Gastroesophageal sphincter (tissue), 3 donors: Measurements from ENCODE around the gene SEMA5B.

ENCODE experiments used
- CTCF ChIP-seq, 4 experiments: fragments of 200-600 bp in 2 of 4; fragments of 450-650 bp in 2 of 4; sonication (generic) in 1 of 4; IDR thresholded peaks; one replicate each; pipeline ENCODE4 v1.5.1; 2017 to 2019; ENCODE audit warnings: antibody characterized with exemption in 4 of 4, mild to moderate bottlenecking in 2 of 4, moderate library complexity in 2 of 4
- EP300 ChIP-seq: sonication (generic); formaldehyde crosslinking; IDR thresholded peaks from one replicate; pipeline ENCODE4 v1.6.1; 2017; ENCODE audit warnings: antibody characterized with exemption, mild to moderate bottlenecking
- POLR2A ChIP-seq, 2 donors: fragments of 450-650 bp; IDR thresholded peaks; one replicate each; pipeline ENCODE4 v1.6.1; 2017; ENCODE audit warnings: antibody characterized with exemption in 2 of 2, mild to moderate bottlenecking in 2 of 2, moderate library complexity in 1 of 2
- POLR2AphosphoS5 ChIP-seq: sonication (generic); formaldehyde crosslinking; IDR thresholded peaks from one replicate; pipeline ENCODE4 v1.6.1; 2017; ENCODE audit warnings: antibody characterized with exemption

DNA sequence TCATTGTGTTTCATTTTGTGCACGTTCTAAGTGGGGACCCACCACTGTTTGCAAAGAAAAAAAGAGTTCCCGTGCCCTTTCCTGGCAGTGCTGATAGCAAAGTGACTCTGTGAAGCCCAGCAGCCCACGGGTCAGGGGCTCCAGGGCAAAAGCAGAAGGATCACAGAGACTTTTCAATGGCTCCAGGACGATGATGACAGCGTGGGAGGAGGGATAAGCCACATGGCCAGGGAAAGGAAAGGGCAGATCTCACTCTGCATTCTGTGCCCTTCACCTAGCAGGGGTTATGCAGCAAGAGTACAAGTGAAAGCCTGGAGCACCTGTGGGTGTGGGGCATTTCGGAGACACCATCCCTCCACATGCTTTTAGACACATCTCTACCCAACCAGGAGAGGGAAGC lies 35.4 kb downstream of the SEMA5B start:
- TF ChIP-seq CTCF (IDR thresholded peaks at IDR 0.05) (no peak), POLR2AphosphoS5 (no peak), POLR2A (IDR thresholded peaks at IDR 0.05) (no peak), EP300 (no peak)
